ENCODE results near the gene LAMA2.
"Not testable (repeated sequence)": the region's sequence is repeated elsewhere in the genome, so short reads cannot be mapped to it uniquely, and the experiment has no call there.

LAMA2 gene

GRCh38 chr6:129084406-129084805, 201.5 kb downstream of the LAMA2 start:
- no peak for DNase-seq (ENCODE audit: low read depth in 2 of 2)

DNA sequence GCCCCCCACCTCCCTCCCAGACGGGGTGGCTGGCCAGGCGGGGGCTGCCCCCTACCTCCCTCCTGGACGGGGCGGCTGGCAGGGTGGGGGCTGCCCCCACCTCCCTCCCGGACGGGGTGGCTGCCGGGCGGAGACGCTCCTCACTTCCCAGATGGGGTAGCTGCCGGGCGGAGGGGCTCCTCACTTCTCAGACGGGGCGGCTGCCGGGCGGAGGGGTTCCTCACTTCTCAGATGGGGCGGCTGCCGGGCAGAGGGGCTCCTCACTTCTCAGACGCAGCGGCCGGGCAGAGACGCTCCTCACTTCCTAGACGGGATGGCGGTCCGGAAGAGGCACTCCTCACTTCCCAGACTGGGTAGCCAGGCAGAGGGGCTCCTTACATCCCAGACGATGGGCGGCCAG, 205.5 kb downstream of the LAMA2 start:
- not testable (repeated sequence) for DNase-seq (ENCODE audit: low read depth in 2 of 2)

GRCh38 chr6:129089357-129089756, 206.4 kb downstream of the LAMA2 start:
- DNase-seq (ENCODE audit: low read depth in 2 of 2) = no peak

- no peak for DNase-seq (ENCODE audit: low read depth in 2 of 2)
These were observed 211.2 kb downstream of the LAMA2 start for GRCh38 chr6:129094147-129094546.

GRCh38 chr6:129096651-129097290, 213.8 kb downstream of the LAMA2 start:
- no peak for DNase-seq (ENCODE audit: low read depth in 2 of 2)

DNA sequence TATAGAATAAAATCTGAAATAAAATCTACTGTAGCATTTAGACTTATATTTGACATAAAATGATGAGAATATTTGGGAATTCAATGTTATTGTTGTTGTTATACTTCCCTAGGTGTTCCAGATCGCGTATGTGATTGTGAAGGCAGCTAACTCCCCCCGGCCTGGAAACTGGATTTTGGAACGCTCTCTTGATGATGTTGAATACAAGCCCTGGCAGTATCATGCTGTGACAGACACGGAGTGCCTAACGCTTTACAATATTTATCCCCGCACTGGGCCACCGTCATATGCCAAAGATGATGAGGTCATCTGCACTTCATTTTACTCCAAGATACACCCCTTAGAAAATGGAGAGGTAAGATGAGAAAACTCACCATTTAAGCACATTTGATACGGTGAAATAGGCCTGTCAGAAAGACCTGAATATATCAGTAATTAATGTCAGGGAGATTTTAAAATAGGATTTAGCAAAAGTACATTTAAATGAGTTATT, 215.2 kb downstream of the LAMA2 start:
- DNase-seq (ENCODE audit: low read depth in 2 of 2) = no peak

DNA sequence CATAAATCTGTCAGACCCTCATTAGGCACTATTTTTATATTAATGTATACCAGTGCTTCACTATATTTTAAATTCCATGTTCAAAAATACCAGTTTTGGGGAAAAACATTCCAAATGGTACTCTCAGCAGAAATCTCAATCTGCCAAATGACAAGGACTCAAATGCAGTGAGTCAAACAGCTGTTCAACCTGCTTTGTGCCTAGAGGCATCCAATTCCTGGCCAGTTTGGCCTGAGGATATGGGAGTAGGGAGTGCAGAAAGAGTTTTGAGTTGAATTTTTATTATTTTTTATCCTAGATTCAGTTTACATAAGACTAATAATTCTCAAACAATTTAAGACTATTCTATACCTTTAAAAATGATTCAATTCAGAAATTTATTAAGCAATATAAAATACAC, 216.8 kb downstream of the LAMA2 start:
- DNase-seq (ENCODE audit: low read depth in 2 of 2) = no peak

DNA sequence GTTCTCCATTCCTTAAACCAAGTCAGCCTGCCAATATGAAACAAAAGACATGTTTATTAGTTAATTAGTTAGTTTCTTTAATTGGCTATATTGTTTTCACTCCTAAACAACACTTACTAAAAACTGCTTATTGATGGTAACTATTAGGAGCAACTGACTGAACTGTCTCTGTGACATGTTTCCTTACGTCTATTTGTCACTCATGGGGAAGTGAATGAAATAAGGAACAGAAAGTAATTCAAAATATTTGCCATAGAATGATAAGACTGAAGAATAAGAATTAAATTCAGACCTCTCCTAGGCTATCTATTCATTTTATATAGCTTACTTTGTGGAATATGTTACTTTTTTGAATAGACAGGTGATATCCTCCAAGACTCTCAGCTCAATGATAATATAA, 217.2 kb downstream of the LAMA2 start:
- no peak for DNase-seq (ENCODE audit: low read depth in 2 of 2)

- DNase-seq (ENCODE audit: low read depth in 2 of 2) = no peak
These were observed 219.8 kb downstream of the LAMA2 start for GRCh38 chr6:129102741-129103140.

- no peak for DNase-seq (ENCODE audit: low read depth in 2 of 2)
These were observed 221.2 kb downstream of the LAMA2 start for GRCh38 chr6:129104131-129104530.

- DNase-seq (ENCODE audit: low read depth in 2 of 2) = no peak
These were observed 221.6 kb downstream of the LAMA2 start for GRCh38 chr6:129104560-129104959.

GRCh38 chr6:129105035-129105434, 222.1 kb downstream of the LAMA2 start:
- DNase-seq (ENCODE audit: low read depth in 2 of 2) = no peak

DNA sequence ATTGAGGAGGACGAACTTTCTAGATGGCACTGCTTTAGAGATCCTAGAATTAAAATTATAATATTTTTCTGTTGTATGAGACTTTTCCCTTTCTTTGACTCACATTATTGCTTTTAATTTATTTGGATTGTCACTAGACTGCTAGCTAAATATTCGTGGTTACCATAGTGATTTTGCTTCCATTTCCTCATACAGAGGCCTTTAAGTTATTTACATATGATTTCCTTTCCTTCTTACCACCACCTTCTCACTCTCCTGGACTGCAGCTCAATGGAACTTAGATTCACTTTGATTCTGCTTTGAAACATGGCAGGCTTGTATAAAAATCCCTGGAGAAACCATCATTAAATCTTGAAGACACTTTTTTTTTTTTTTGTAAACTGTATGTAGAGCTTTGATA, 222.9 kb downstream of the LAMA2 start:
- DNase-seq (ENCODE audit: low read depth in 2 of 2) = no peak

- no peak for DNase-seq (ENCODE audit: low read depth in 2 of 2)
These were observed 225.4 kb downstream of the LAMA2 start for GRCh38 chr6:129108337-129108736.

DNA sequence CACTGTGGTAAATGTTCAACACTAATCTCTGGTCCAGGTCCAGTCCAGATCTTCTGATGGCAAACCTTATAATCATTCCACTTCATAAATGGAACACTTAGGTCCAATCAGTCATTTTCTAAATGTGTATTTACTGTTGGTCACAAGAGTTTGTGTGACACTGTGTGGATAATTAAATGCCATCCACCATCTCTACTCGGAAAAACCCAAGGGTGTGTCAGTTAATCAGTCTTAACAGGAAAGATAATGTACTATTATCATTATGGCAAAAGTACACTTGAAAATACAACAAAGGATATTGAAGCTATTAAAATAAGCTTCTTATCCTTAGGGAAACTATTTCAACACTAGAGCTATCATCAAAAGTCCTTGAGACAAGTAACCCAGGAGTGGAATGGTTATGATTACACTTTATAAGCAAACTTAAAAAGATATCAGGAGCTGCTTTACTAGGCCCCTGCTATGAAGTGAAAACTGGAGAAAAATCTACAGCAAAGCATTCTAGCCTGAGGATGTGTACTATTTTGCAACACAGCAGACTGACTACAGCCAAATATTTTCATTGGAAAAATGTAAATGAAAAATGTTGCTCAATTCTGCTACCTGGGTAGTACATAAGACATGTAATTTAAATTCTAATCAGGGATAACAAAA, 227.9 kb downstream of the LAMA2 start:
- DNase-seq (ENCODE audit: low read depth in 2 of 2) = no peak

DNA sequence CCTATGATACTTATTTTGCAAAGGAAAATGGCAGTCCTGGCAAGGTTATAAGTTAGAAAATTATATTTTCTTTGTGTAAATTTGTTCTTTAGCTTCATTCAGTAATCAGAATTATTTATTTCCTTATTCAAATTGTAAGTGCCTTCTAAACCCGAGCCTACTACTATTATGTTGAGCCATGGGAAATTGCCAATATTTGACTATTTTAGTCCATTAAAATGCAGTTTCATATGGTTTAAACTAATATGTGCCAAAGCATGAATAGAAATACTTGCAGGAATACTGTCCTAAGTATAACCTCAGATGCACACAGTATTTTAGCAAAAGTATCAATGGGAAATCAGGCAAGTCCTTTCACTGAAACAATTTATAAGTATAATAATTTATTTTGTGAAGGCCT, 228.4 kb downstream of the LAMA2 start:
- DNase-seq (ENCODE audit: low read depth in 2 of 2) = no peak

- no peak for DNase-seq (ENCODE audit: low read depth in 2 of 2)
These were observed 228.9 kb downstream of the LAMA2 start for GRCh38 chr6:129111853-129112252.

DNA sequence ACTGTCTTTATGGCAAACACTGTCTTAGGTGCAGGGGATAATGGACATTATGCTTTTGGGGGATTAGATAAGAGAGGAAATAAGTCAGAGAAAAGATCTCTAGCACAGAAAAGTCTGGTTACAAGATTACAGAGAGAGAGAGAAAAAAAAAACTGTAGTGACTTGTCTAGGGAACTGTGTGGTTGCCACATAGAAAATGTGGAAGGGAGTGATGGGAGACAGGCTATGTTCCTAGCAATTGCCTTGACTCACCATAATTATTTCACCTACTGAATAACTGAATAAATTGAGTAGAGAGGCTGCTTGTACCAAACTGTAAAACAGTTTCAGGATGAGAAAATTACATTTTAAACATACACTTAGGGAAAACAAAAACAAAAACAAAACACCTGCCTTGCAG, 229.7 kb downstream of the LAMA2 start:
- no peak for DNase-seq (ENCODE audit: low read depth in 2 of 2)

- no peak for DNase-seq (ENCODE audit: low read depth in 2 of 2)
These were observed 230.7 kb downstream of the LAMA2 start for GRCh38 chr6:129113637-129114036.

- DNase-seq (ENCODE audit: low read depth in 2 of 2) = no peak
These were observed 231.9 kb downstream of the LAMA2 start for GRCh38 chr6:129114636-129115391.

DNA sequence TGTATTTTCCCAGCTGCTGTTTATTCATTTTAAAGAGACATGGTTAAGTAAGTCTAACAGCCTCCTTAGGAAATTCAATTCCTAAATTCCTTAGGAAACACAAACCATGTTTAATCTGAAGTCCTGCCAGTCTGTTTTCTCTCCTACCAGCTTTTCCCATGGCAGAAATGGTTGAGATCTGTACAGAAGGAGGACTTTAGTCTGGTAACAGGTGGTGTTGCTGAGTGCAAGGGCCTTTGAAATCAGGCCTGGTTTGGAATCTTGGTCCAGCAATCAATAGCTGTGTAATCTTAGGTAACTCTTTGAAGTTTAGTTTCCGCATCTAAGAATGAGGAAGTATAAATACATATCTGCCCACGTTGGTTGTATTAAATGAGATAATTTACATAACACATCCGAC, 232.5 kb downstream of the LAMA2 start:
- DNase-seq (ENCODE audit: low read depth in 2 of 2) = no peak

- DNase-seq (ENCODE audit: low read depth in 2 of 2) = no peak
These were observed 234.4 kb downstream of the LAMA2 start for GRCh38 chr6:129117355-129117754.
